GM18909 (cell line): ENCODE results near the gene LDB2.
"Not testable (repeated sequence)": the region's sequence is repeated elsewhere in the genome, so short reads cannot be mapped to it uniquely, and the experiment has no call there.

ENCODE experiments used
- ATAC-seq: cut with Tn5 transposase; IDR thresholded peaks from one replicate; pipeline ENCODE4 v1.9.1; 2021; ENCODE audit warnings: mild to moderate bottlenecking; ENCODE audit not compliant: unreplicated experiment, poor library complexity

LDB2 gene

DNA sequence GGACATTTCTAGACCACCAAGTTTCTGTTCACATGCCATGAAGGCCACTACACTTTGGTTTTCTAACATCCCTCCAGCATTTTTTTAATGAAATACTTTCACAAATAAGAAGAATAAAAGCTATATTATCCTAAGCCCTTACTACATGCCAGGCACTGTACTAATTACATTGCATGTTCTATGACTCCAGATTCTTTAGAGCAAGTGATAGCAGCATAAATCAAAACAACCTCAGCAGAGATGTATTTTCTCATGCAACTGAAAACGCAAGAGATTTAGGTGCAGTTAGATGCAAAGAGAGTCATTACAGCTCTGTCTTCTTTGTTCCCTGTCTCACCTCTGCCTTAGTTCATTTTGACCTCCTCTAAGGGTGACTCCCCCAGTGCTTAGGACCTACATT is 230.0 kb downstream of the LDB2 start:
- no peak for ATAC-seq

- ATAC-seq: no peak
Observed at GRCh38 chr4:16667464-16667863, 231.0 kb downstream of the LDB2 start.

DNA sequence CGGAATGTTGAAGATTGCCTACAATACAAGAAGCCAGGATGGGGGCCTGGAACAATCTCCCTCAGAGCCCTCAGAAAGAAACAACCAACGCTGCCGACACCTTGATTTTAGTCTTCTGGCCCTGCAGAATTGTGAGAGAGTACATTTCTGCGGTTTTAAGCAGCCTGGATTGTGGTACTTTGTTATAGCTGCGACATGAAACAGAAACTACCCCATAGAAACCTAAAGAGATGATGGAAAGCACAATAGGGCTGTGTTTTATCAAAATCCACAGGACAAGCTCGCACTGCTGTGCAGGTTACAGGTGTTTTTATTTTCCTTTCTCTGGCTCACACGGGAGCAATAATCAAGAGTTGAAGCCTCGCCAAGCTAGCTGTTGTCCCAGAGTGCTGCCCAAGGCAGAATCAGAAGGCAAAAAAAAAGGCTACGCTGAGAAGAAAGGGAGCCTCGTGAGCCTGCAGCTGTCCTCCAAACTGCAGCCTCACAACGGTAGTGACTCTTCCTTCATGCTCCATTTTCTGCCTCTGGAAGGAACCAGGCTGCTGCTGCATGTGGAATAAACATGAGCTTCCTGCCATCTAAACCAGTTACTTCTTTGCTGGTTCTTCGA is 232.4 kb downstream of the LDB2 start:
- ATAC-seq: no peak

DNA sequence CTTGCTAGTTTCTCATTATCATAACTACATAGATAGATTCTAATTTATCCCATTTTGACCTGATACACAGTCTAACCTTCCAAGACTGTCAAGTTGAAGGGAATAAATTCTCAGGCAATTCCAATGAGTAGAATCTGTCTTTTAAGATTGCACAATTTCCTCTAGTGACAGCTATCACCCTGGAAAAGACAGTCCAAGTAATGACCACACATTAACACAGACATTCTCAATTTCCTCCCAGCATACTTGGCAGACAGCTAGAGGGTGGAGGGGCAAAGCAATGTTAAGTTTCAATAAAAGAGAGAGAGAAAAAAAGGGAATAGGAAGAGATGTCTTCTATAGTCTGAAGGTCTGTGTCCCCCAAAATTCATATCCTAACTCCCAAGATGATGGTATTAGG is 234.7 kb downstream of the LDB2 start:
- no peak for ATAC-seq

DNA sequence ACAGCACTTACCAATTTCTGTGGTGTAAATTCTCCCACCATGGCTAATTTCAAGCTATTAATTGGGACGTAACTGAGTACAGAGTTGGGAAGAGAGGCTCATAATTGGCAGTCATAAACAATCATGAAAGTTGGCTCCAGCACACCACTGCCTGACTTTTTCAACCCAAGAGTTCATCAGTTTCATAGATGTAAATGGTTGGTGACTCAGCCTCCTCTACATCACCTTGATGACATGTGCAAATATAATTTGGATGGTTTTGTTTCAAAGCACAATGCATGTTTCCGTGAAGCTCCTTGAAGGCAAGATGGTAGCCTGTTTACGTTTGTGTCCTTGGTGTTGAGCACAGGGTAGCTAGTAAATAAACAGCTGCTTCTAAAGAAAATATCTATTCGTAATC is 235.1 kb downstream of the LDB2 start:
- ATAC-seq: no peak

GRCh38 chr4:16661813-16662212 is 236.6 kb downstream of the LDB2 start:
- ATAC-seq: no peak

DNA sequence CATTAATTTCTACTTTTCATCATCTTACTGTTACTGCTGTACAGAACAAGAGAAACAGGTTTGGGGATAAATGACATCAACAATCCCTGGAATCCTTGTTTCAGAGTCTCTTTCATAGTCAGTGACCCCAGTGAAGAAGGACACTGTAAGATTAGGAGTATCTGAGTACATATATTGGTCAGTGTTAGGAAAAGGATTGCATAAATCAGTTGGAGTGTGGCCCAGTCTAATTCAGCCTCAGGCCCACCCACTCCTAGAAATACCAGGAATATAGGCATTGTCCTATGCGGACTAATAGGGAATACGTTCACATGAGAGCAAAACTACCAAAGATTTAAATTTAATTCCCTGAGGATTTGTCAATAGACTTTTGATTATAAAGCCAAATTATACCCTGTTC is 237.8 kb downstream of the LDB2 start:
- ATAC-seq: no peak

GRCh38 chr4:16659694-16660093 is 238.8 kb downstream of the LDB2 start:
- no peak for ATAC-seq

- ATAC-seq: no peak
Observed at GRCh38 chr4:16659079-16659478, 239.4 kb downstream of the LDB2 start.

DNA sequence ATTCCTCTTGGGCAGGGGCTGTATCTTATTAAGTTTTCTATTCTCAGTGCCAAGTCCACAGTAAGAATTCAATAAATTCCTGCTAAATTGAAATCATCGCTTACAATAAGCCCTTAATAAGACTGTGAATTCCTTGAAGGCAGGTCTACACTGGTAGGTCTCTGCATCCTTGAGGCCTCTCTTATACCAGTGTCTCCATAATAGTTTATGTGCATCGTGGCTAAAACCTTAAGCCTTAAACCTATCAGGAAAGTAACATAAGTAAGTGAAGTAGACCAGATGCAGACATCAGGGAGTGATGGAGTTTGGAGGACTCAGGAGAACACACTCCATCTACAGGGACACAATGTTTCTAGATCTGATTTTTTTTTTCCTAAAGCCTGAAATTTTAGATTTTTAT is 240.3 kb downstream of the LDB2 start:
- ATAC-seq: no peak

DNA sequence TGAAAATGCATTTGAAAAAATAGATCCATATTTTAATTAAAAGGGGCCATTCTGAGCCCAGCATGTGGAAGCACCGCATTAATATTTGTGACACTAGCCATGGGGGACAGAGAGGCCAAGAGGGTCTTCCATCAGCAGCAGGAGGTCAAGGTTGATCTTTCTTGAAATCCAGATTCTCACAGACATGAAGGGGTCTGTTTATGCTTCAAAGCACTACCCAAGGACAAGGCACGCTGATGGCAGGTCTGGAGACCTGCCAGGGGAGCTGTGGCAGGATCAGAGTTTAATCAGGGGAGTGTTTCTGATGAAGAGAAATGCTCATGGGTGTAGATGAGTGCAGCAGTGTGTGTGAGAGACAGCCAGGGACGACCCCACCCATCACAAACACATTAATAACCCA is 243.3 kb downstream of the LDB2 start:
- no peak for ATAC-seq

GRCh38 chr4:16652732-16653305 is 245.6 kb downstream of the LDB2 start:
- ATAC-seq: no peak

GRCh38 chr4:16646459-16646858 is 252.0 kb downstream of the LDB2 start:
- no peak for ATAC-seq

GRCh38 chr4:16643893-16644292 is 254.6 kb downstream of the LDB2 start:
- no peak for ATAC-seq

- no peak for ATAC-seq
Observed at GRCh38 chr4:16642897-16643296, 255.5 kb downstream of the LDB2 start.

DNA sequence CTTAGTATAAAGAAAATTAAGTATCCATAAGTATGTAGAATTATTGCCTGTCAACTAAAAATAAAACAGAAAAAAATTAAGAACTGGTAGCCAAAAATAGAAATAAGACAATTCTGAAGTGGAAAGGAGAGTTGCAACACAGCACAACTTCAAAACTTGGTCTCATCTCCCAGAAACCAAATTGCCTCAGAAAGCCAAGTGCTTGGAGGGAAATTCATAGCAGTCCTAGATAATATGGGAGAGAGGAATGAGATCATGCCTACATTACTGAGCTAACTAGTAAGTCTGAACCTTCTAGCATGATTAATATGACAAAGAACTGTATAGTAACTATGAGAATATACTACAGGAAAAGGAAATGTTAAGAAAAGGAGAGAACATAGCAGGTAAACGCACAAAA is 256.5 kb downstream of the LDB2 start:
- ATAC-seq: no peak

GRCh38 chr4:16636912-16637630 is 261.4 kb downstream of the LDB2 start:
- no peak for ATAC-seq

GRCh38 chr4:16636304-16636703 is 262.1 kb downstream of the LDB2 start:
- ATAC-seq: no peak

GRCh38 chr4:16629274-16629673 is 269.2 kb downstream of the LDB2 start:
- ATAC-seq: not testable (repeated sequence)

GRCh38 chr4:16628835-16629234 is 269.6 kb downstream of the LDB2 start:
- not testable (repeated sequence) for ATAC-seq

DNA sequence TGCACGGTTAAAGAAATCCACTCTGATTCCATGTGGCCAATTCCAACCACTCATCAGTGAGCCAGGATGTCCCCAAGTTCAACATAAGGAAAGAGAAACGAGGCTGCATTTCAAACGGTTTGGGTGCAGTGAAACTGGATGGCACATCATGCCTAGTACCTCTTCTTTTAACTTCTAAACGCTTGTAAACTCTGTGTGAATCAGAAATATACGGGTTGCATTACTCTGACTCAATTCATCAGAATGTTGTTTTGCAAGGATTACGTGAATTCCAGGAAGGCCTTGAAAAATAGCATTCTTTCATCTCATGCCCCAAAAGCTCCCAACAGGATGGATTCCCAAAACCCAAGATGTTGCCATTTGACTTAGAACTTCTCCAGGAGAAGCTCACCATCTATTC is 270.4 kb downstream of the LDB2 start:
- no peak for ATAC-seq

- no peak for ATAC-seq
Observed at GRCh38 chr4:16626945-16627344, 271.5 kb downstream of the LDB2 start.
